ENCODE data around the gene FHL3.
A peak's percentile ranks its signal among the peaks of the same experiment; 100 is the strongest.

FHL3 gene

DNA sequence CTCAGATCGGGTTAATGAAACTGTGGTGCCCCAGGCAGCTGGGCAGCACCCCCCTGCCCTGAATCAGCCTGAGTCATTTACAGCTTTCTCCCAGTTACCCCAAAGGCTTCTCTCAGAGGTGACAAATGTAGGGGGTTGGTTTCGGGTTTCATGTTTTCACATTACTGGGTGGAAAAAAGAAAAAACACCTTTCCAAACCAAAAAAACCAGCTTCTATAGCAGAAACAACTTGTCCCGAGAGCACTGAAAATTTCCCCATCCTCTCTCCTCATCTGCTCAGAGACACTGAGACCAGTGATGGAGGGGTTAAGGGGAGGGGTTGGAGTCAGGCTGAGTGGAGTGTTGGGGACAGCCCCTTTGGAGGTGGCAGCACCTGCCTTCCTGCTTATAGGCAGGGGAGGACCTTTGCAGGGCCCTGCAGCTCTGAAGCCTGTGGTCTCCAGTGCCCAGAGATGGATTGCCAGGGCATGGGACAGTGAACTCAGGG, 22.8 kb upstream of the FHL3 start:
- Mint-ChIP-seq H3K4me3 (no peak overlapping the region), H3K27me3 (peaks cover 2% of the 10 kb centered on the region), H3K36me3 (peaks cover 14% of the 10 kb centered on the region), H3K27ac (no peak overlapping the region), H3K9me3 (no peaks in the 10 kb centered on the region), H3K4me1 (peaks cover 15% of the 10 kb centered on the region)
- peak; percentile 68 for ATAC-seq (ENCODE audit: low read depth)
- DNase-seq (ENCODE audit: low spot score in 2 of 2) = no peak

DNA sequence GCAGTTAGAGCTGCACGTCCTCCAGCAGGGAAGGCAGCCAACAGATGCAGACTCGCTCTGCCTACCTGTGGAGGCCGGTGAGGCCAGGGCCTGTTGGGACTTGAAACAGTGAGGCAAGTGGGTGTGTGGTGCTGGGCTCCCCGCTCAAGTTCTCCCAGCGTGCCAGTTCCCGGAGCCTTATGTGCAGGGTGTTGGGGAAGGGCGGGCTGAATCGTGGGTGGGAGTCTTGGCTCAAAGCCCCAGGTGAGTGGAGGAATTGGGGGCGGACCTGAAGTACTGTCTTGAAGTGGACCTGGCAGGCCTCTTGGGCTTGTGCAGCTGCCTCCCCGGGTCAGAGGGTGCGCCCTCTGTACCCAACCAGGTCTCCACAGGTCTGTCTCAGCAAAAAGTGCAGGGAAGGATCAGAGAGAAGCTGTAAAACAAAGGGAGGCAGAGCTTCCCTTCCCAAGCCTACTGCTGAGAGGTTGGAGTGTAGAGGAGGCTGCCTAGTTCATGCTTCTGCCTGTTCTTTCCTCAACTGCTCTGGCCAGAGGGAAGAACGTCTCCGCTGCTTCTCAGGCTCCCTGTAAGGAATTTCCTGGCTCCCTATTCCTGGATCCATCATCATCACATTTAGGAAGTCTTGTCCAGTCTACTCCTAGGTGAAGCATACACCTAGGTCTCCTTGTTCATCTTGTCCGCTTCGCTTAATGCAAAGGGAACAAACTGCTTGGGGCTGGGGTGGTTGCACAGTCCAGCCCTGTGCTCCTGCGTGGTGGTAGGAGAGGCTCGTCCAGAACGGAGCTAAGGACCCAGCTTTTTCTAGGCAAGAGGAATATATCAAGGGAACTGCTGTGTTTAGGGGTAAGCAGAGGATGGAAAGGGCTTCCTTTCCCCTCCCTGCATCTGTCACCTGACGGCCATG, 22.1 kb upstream of the FHL3 start:
- Mint-ChIP-seq H3K4me3 (no peak overlapping the region), H3K4me1 (peaks cover 15% of the 10 kb centered on the region), H3K27me3 (peaks cover 2% of the 10 kb centered on the region), H3K27ac (no peak overlapping the region), H3K36me3 (peaks cover 20% of the 10 kb centered on the region), H3K9me3 (no peaks in the 10 kb centered on the region)
- no peak for ATAC-seq (ENCODE audit: low read depth)
- no peak for DNase-seq (ENCODE audit: low spot score in 2 of 2)

DNA sequence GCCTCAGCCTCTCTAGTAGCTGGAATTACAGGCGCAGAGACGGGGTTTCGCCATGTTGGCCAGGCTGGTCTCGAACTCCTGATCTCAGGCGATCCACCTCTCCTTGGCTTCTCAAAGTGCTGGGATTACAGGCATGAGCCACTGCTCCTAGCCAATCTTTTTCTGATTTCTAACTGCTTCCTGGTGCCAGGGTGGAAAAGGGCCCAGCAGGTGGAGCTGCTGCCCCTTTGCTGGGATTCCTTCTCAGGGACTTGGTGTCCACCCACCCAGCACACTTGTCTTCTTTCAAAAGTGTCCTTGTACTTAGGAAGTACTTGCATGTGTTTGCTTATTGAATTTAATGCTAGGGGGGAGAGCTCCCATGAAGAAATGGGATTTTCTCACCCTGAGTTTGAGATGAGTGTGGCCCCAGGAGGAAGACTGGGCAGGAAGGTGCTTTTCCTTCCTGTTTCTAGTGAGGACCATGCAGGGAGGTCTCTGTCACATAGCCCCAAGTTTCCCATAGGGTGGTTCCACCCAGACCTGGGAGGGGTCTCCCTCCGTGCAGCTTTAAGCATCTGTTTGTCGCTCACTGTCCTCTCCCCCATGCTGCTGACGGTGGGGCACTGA, 21.4 kb upstream of the FHL3 start:
- Mint-ChIP-seq H3K27ac (no peak overlapping the region), H3K36me3 (peaks cover 26% of the 10 kb centered on the region), H3K4me3 (no peak overlapping the region), H3K9me3 (no peaks in the 10 kb centered on the region), H3K27me3 (peaks cover 2% of the 10 kb centered on the region), H3K4me1 (peaks cover 15% of the 10 kb centered on the region)
- DNase-seq (ENCODE audit: low spot score in 2 of 2) = no peak
- ATAC-seq (ENCODE audit: low read depth) = no peak

DNA sequence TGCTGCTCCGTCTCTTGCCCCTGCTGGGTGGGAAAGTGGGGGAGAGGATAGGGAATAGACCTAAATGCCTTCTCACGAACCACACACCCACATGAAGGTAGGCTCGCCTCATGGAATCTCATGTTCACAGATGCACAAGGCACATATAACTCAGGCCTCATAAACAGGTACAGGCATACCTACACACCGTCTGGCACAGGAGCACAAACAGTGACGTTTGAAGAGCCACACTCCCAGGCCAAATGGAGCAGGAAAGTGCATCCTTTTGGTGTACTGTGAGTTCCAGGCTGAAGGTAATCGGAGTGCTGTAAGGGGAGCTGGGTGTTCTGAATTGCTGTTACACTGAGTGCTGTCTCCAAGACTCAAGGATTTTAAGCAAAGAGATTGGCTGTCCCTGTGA, 20.4 kb upstream of the FHL3 start:
- Mint-ChIP-seq H3K36me3 (peaks cover 26% of the 10 kb centered on the region), H3K4me3 (no peak overlapping the region), H3K4me1 (peaks cover 15% of the 10 kb centered on the region), H3K9me3 (no peaks in the 10 kb centered on the region), H3K27me3 (no peaks in the 10 kb centered on the region), H3K27ac (no peak overlapping the region)
- ATAC-seq (ENCODE audit: low read depth) = no peak
- no peak for DNase-seq (ENCODE audit: low spot score in 2 of 2)

DNA sequence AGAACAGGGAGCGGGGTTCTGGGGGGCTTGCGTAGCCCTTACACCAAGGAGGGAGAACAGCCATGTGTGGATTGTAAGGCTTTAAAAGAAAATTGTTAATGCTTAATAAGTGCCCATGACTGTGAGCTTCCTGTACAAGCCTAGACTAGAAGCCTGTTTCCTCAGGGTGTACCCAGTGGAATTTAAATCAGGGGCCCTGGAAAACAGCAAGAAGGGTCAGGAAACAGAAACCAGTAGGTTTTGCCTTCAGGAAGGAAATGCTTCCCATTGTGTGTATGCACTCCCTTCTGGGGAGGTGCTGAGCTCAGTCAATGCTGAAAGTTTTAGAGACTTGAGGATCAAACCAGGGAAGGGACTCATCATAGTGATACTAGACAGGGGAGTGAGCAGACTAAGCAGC, 19.9 kb upstream of the FHL3 start:
- no peak for ATAC-seq (ENCODE audit: low read depth)
- Mint-ChIP-seq H3K27ac (no peak overlapping the region), H3K4me1 (peaks cover 13% of the 10 kb centered on the region)

DNA sequence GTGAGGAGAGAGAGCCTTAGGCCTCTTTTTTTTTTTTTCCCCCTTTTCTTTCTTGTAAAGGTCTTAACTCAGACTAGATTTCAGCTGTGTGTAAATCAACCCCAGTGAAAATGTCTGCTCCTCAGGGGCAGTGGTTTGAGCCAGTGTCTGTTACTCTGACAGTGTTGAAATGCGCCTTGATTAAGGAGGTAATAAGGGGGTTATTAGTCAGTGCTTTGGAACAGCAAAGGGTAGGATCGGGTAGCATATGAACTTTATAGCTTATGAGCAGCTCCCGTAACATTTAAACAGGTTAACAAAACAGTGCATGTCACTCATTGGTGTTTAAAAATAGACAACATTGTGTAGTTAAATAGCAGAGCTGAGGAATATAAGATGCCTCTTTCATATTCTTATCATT, 17.5 kb upstream of the FHL3 start:
- Mint-ChIP-seq H3K9me3 (no peaks in the 10 kb centered on the region), H3K27ac (no peak overlapping the region), H3K4me1 (peaks cover 6% of the 10 kb centered on the region), H3K4me3 (no peak overlapping the region), H3K27me3 (no peaks in the 10 kb centered on the region), H3K36me3 (peaks cover 30% of the 10 kb centered on the region)
- DNase-seq (ENCODE audit: low spot score in 2 of 2) (no peak), ATAC-seq (ENCODE audit: low read depth) (no peak)

More for the DNA sequence above, 19.9 kb upstream of the FHL3 start:
- Mint-ChIP-seq H3K4me3 (no peak overlapping the region), H3K36me3 (peaks cover 26% of the 10 kb centered on the region), H3K27me3 (no peaks in the 10 kb centered on the region), H3K9me3 (no peaks in the 10 kb centered on the region)
- DNase-seq (ENCODE audit: low spot score in 2 of 2) = no peak

DNA sequence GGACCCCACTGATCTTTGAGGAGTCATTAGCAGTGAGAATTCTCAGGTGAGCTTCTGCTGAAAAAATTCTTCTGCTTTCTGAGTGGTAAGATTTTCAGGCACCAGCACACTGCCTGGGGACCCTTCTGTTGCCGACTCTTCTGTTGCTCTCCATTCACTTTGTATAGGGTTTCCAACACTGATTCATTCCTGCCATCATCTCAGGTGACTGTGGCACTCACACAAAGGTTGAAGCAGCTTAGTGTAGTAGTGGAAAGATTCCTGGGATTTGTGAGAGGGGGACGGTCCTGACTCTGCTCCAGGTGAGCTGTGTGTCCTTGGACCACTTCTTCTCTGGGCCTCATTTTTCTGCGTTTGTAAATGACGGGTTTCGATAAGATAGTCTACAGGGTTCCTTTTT, 16.7 kb upstream of the FHL3 start:
- ATAC-seq (ENCODE audit: low read depth) (no peak), DNase-seq (ENCODE audit: low spot score in 2 of 2) (no peak)
- Mint-ChIP-seq H3K4me1 (peaks cover 4% of the 10 kb centered on the region), H3K4me3 (no peak overlapping the region), H3K9me3 (no peaks in the 10 kb centered on the region), H3K27ac (no peak overlapping the region), H3K36me3 (peaks cover 32% of the 10 kb centered on the region), H3K27me3 (no peaks in the 10 kb centered on the region)

DNA sequence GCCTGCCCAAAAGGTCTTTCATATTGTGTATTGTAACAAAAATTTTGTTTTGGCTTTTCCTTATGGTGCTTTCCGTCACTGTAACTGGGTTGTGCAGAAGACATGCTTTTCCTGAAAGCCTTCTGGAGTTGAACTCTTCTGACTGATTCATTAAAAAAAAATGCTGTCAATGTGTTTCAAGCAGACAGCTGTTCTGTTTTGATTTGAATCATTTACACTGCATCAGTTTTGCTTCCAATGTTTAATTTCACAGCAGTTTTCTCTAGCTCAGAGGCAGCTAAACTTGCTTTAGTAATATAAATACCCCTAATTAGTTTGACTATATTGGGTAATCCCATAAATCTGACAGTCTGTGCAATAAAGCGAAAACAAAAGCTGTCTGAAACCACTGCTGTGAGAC, 15.1 kb upstream of the FHL3 start:
- H3K27me3 Mint-ChIP-seq = no peaks in the 10 kb centered on the region
- no peaks in the 10 kb centered on the region for H3K9me3 Mint-ChIP-seq
- H3K4me1 Mint-ChIP-seq = no peaks in the 10 kb centered on the region
- H3K27ac Mint-ChIP-seq = no peak overlapping the region
- no peak for ATAC-seq (ENCODE audit: low read depth)
- H3K4me3 Mint-ChIP-seq = no peak overlapping the region
- H3K36me3 Mint-ChIP-seq = peaks cover 30% of the 10 kb centered on the region
- no peak for DNase-seq (ENCODE audit: low spot score in 2 of 2)

DNA sequence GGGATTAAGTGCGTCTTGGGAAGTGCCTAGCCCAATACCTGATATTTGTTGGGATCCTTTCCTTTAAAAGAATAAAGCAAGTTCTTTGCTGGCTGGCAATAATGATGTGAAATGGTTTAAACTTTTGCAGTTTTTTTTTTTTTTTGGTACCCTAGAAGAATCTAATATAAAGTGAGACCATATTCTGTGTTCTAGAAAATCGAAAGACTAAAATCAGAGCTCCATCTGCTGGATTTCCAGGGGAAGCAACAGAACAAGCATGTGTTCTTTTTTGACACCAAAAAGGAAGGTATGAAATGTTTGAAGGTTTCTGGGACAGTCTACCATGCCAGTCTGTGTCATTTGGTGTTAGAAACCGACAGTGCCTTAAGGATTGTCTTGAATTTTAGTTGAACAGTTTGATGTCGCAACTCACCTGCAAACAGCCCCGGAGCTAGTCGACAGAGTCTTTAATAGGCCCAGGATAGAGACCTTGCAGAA, 13.6 kb upstream of the FHL3 start:
- Mint-ChIP-seq H3K4me1 (peaks cover 3% of the 10 kb centered on the region), H3K9me3 (no peaks in the 10 kb centered on the region), H3K27ac (no peak overlapping the region), H3K36me3 (peaks cover 23% of the 10 kb centered on the region), H3K4me3 (no peak overlapping the region), H3K27me3 (no peaks in the 10 kb centered on the region)
- ATAC-seq (ENCODE audit: low read depth) = peak; percentile 46
- no peak for DNase-seq (ENCODE audit: low spot score in 2 of 2)

DNA sequence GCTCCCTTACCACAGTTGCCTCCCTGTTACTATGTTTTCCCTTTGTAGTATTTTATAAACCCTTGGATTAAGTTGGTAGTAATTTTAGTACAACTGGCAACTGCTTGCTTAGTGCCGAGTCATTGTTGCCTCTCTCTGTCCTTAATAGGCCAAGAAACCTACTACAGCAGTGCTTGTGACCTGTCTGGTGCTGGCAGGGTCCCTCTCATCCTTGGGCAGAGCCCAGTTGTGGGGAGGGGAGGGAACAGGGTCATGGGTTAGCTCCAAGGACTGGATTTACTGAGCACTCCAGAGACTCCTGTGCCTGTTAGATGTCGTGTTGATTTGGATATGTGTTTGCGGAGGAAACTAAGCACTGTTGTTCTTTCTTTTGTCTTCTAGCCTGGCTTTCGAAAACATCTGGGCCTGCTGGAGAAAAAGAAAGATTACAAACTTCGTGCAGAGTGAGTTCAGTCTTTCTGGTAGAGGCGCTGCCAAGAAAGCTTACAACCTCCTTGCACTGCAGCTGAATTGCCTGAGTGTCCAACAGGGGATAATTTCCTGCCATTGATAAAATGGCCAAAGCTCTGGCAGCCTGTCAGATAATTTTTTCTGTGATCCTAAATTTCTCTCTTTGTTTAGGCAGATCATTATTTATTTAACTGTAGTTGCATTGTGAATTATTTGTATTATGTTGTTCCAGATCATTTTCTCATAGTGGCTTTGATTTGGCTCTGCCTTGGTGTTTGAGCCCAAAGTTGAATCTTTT, 10.8 kb upstream of the FHL3 start:
- ATAC-seq (ENCODE audit: low read depth) (no peak), DNase-seq (ENCODE audit: low spot score in 2 of 2) (no peak)
- Mint-ChIP-seq H3K27me3 (no peaks in the 10 kb centered on the region), H3K4me3 (no peak overlapping the region), H3K9me3 (no peaks in the 10 kb centered on the region), H3K4me1 (peaks cover 12% of the 10 kb centered on the region), H3K27ac (peak overlapping the region; percentile 19), H3K36me3 (peaks cover 8% of the 10 kb centered on the region)

DNA sequence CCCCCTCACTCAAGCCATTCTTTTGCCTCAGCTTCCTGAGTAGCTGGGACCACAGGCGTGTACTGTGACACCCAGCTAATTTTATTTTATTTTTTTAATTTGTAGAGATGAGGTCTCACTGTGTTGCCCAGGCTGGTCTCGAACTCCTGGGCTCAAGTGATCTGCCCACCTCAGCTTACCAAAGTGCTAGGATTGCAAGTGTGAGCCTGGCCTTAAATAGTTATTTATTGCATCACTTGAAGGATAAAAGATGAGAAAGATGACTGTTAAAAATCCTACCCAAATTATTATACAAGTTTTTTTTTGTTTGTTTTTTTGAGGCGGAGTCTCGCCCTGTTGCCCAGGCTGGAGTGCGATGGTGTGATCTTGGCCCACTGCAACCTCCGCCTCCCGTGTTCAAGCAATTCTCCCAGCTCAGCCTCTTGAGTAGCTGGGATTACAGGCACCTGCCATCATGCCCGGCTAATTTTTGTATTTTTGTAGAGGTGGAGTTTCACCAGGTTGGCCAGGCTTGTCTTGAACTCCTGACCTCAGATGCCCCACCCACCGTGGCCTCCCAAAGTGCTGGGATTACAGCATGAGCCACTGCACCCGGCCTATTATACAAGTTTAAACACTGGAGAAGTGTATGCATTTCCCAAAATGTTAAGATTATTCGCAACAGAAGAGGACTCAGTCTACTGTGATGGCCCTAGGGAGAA, 9.6 kb upstream of the FHL3 start:
- Mint-ChIP-seq H3K4me1 (peaks cover 12% of the 10 kb centered on the region), H3K9me3 (no peaks in the 10 kb centered on the region), H3K27ac (no peak overlapping the region), H3K4me3 (no peak overlapping the region), H3K27me3 (no peaks in the 10 kb centered on the region), H3K36me3 (peaks cover 8% of the 10 kb centered on the region)
- DNase-seq (ENCODE audit: low spot score in 2 of 2) (no peak), ATAC-seq (ENCODE audit: low read depth) (no peak)

DNA sequence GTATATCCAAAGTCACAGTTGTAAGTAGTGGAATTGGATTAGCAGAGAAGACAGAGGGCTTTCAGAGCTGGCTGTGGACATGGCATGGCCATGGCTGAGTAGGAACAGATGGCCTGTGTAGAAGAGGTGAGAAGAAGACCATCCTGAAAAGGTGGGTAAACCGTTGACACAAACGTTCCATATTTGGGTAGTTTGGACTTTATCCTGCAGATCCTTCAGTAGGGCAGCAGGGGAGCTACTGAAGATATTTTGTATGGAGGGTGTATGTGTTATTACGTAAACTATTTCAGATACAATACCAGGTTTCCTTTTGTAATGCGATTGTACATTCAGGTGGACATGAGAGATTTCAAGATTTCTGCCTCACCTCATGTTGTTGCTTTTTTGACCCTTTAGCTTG, 8.9 kb upstream of the FHL3 start:
- peaks cover 12% of the 10 kb centered on the region for H3K4me1 Mint-ChIP-seq
- peaks cover 8% of the 10 kb centered on the region for H3K36me3 Mint-ChIP-seq
- H3K9me3 Mint-ChIP-seq = no peaks in the 10 kb centered on the region
- H3K27ac Mint-ChIP-seq = no peak overlapping the region
- no peaks in the 10 kb centered on the region for H3K27me3 Mint-ChIP-seq
- DNase-seq (ENCODE audit: low spot score in 2 of 2) (no peak), ATAC-seq (ENCODE audit: low read depth) (no peak)
- peak overlapping the region; percentile 99 for H3K4me3 Mint-ChIP-seq

DNA sequence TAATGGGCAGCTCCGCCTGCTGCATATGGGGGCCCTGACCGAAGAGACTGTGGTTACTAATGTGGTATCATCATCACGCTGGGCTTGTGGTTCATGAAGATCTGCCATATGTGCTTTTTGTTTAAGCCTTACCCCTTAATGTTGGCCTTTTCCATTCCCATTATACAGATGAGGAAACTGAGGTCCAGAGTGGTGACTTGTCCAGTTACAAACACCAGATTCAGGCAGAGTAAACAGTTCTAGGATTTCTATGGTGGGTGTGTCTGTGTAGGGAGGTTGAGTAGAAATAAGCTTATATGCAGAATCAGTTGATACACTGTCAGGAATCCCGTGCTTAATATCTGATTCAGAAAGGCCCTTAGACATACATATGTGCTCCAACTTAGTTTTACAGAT, 7.9 kb upstream of the FHL3 start:
- no peaks in the 10 kb centered on the region for H3K27me3 Mint-ChIP-seq
- DNase-seq (ENCODE audit: low spot score in 2 of 2) (no peak), ATAC-seq (ENCODE audit: low read depth) (no peak)
- H3K9me3 Mint-ChIP-seq = no peaks in the 10 kb centered on the region
- peaks cover 12% of the 10 kb centered on the region for H3K4me1 Mint-ChIP-seq
- H3K36me3 Mint-ChIP-seq = peaks cover 4% of the 10 kb centered on the region
- peak overlapping the region; percentile 99 for H3K4me3 Mint-ChIP-seq
- peak overlapping the region; percentile 96 for H3K27ac Mint-ChIP-seq

All from memory B cell (primary cell).